Measurements from ENCODE around the gene SERPINE2. TPM values are rescaled to one million over a fixed set of nuclear protein-coding genes. Genes with fewer than 3 reads are reported as not detected.
"Not testable (repeated sequence)": the region's sequence is repeated elsewhere in the genome, so short reads cannot be mapped to it uniquely, and the experiment has no call there.

SERPINE2 gene
- total RNA-seq, 1 donor from 2014 or later = 19.2 TPM

GRCh38 chr2:224024270-224024669 lies 14.8 kb downstream of the SERPINE2 start:
- Mint-ChIP-seq H3K27me3 (ENCODE audit: low read depth) (no peaks in the 10 kb centered on the region), H3K4me1 (ENCODE audit: low read depth) (peaks cover 52% of the 10 kb centered on the region), H3K4me3 (ENCODE audit: low read depth) (no peak overlapping the region), H3K9me3 (peaks cover 33% of the 10 kb centered on the region), H3K36me3 (ENCODE audit: low read depth) (peaks cover 41% of the 10 kb centered on the region), H3K27ac (peak overlapping the region; percentile 35)
- intact Hi-C loops (cut with micrococcal nuclease) = no loop called here
- DNase-seq (ENCODE audit: low spot score) = no peak

- H3K9me3 Mint-ChIP-seq = peaks cover 33% of the 10 kb centered on the region
- H3K4me3 Mint-ChIP-seq (ENCODE audit: low read depth) = no peak overlapping the region
- DNase-seq (ENCODE audit: low spot score) = no peak
- H3K27me3 Mint-ChIP-seq (ENCODE audit: low read depth) = no peaks in the 10 kb centered on the region
- peaks cover 46% of the 10 kb centered on the region for H3K4me1 Mint-ChIP-seq (ENCODE audit: low read depth)
- intact Hi-C loops (cut with micrococcal nuclease) = no loop called here
- peaks cover 37% of the 10 kb centered on the region for H3K36me3 Mint-ChIP-seq (ENCODE audit: low read depth)
- H3K27ac Mint-ChIP-seq = peak overlapping the region; percentile 19
Measured at GRCh38 chr2:224023188-224023587, 15.9 kb downstream of the SERPINE2 start.

DNA sequence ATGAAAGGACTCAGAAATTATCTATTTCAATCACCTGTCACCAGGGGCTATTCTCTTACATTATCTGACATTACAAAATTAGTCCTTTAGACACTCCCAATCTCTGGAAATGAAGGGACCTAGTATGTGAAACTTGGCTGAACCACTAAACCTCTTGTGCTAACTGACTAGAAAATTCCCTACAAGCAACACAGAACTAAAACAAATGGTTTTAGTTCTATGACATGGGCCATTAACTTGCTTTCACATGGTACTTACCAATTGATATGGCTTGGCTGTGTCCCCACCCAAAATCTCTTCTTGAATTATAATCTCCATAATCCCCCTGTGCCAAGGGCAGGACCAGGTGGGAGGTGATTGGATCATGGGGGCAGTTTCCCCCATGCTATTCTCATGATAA lies 16.6 kb downstream of the SERPINE2 start:
- Mint-ChIP-seq H3K36me3 (ENCODE audit: low read depth) (peaks cover 30% of the 10 kb centered on the region), H3K9me3 (peaks cover 28% of the 10 kb centered on the region), H3K4me3 (ENCODE audit: low read depth) (no peak overlapping the region), H3K27ac (peak overlapping the region; percentile 38), H3K4me1 (ENCODE audit: low read depth) (peaks cover 39% of the 10 kb centered on the region), H3K27me3 (ENCODE audit: low read depth) (no peaks in the 10 kb centered on the region)
- no peak for DNase-seq (ENCODE audit: low spot score)
- intact Hi-C loops (cut with micrococcal nuclease) = no loop called here

GRCh38 chr2:224020523-224020922 lies 18.6 kb downstream of the SERPINE2 start:
- H3K27me3 Mint-ChIP-seq (ENCODE audit: low read depth) = no peaks in the 10 kb centered on the region
- no peak for DNase-seq (ENCODE audit: low spot score)
- H3K4me3 Mint-ChIP-seq (ENCODE audit: low read depth) = no peak overlapping the region
- H3K36me3 Mint-ChIP-seq (ENCODE audit: low read depth) = peaks cover 11% of the 10 kb centered on the region
- intact Hi-C loops (cut with micrococcal nuclease) = no loop called here
- H3K4me1 Mint-ChIP-seq (ENCODE audit: low read depth) = peaks cover 34% of the 10 kb centered on the region
- no peak overlapping the region for H3K27ac Mint-ChIP-seq
- H3K9me3 Mint-ChIP-seq = peaks cover 9% of the 10 kb centered on the region

GRCh38 chr2:224017957-224018356 lies 21.1 kb downstream of the SERPINE2 start:
- peaks cover 5% of the 10 kb centered on the region for H3K36me3 Mint-ChIP-seq (ENCODE audit: low read depth)

DNA sequence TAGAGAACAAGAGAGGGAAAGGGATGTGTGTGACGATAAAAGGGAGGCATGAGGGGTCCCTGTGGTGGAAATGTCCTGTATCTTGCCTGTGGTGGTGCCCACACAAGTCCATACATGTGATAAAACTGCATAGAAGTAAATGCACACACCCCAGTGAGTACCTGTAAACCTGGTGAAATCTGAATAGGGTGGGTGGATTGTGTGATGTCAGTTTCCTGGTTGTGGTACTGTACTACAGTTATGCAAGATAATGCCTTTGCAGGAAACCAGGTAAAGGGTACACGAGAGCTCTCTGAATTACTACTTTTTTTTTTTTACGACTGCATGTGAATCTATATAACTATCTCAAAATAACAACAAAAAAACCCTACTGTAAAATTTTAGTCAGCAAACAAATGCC lies 22.1 kb downstream of the SERPINE2 start:
- peaks cover 5% of the 10 kb centered on the region for H3K36me3 Mint-ChIP-seq (ENCODE audit: low read depth)
- H3K4me1 Mint-ChIP-seq (ENCODE audit: low read depth) = peaks cover 15% of the 10 kb centered on the region
- peaks cover 7% of the 10 kb centered on the region for H3K9me3 Mint-ChIP-seq
- H3K27ac Mint-ChIP-seq = no peak overlapping the region
- no peak overlapping the region for H3K4me3 Mint-ChIP-seq (ENCODE audit: low read depth)
- no peaks in the 10 kb centered on the region for H3K27me3 Mint-ChIP-seq (ENCODE audit: low read depth)
- no peak for DNase-seq (ENCODE audit: low spot score)
- intact Hi-C loops (cut with micrococcal nuclease) = no loop called here

More at GRCh38 chr2:224017957-224018356, 21.1 kb downstream of the SERPINE2 start:
- Mint-ChIP-seq H3K27me3 (ENCODE audit: low read depth) (no peaks in the 10 kb centered on the region), H3K4me3 (ENCODE audit: low read depth) (no peak overlapping the region), H3K27ac (no peak overlapping the region), H3K9me3 (peaks cover 5% of the 10 kb centered on the region), H3K4me1 (ENCODE audit: low read depth) (peaks cover 21% of the 10 kb centered on the region)
- intact Hi-C loops (cut with micrococcal nuclease) = no loop called here
- DNase-seq (ENCODE audit: low spot score) = no peak

DNA sequence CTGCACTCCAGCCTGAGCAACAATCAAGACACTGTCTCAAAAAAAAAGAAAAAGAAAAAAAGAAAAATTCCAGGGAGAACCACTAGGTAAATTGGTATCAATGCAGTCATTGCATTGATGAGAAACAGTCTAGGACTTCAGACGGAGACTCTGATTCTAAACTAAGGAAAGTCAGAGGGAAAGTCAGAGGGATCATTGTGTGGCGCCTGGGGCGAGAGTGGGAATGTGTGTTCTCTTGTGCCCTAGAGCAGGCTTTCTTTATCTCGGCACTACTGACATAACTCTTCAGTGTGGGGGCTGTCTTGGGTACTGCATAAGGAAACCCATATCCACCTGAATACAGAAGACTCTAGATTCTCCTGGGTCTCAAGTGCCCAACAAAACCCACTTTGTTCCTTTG lies 24.8 kb downstream of the SERPINE2 start:
- peaks cover 3% of the 10 kb centered on the region for H3K9me3 Mint-ChIP-seq
- no peak overlapping the region for H3K4me3 Mint-ChIP-seq (ENCODE audit: low read depth)
- H3K27ac Mint-ChIP-seq = no peak overlapping the region
- no peak for DNase-seq (ENCODE audit: low spot score)
- peaks cover 9% of the 10 kb centered on the region for H3K36me3 Mint-ChIP-seq (ENCODE audit: low read depth)
- intact Hi-C loops (cut with micrococcal nuclease) = no loop called here
- no peaks in the 10 kb centered on the region for H3K27me3 Mint-ChIP-seq (ENCODE audit: low read depth)
- H3K4me1 Mint-ChIP-seq (ENCODE audit: low read depth) = peaks cover 28% of the 10 kb centered on the region

- H3K9me3 Mint-ChIP-seq = peaks cover 3% of the 10 kb centered on the region
Measured at GRCh38 chr2:224011837-224012236, 27.2 kb downstream of the SERPINE2 start.

DNA sequence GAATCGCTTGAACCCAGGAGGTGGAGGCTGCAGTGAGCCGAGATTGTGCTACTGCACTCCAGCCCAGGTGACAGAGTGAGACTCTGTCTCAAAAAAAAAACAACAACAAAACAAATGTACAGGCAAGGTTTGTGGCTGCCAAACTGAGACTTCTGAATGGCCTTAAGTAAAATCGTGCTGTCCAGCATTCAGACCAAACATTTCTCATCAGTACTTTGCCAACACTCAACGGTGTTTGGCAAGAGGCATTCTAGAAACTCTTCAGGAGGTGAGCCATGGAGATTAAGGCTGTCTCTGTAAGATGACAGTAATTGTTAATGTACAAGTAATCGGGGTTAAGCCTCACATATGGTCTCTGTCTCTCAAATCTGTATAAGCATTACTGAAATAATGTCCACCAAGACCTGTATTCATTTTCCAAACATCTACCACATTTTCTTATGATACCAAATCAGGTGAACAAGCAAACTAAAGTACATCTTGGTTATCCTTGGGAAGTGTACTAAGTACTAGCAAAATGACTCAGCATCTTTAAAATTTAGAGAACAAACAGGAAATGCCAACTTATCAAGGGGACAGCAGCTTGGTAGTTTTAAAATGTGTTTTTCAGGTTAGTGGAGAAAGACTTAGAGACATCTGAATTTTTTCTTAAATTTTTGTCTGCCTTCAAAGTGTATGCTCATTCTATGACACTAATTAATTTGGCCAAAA lies 29.3 kb downstream of the SERPINE2 start:
- Mint-ChIP-seq H3K27me3 (ENCODE audit: low read depth) (no peaks in the 10 kb centered on the region), H3K27ac (no peak overlapping the region)

More at GRCh38 chr2:224011837-224012236, 27.2 kb downstream of the SERPINE2 start:
- no peaks in the 10 kb centered on the region for H3K27me3 Mint-ChIP-seq (ENCODE audit: low read depth)
- no peak for DNase-seq (ENCODE audit: low spot score)
- no peak overlapping the region for H3K27ac Mint-ChIP-seq
- intact Hi-C loops (cut with micrococcal nuclease) = no loop called here
- H3K4me3 Mint-ChIP-seq (ENCODE audit: low read depth) = no peak overlapping the region
- peaks cover 9% of the 10 kb centered on the region for H3K36me3 Mint-ChIP-seq (ENCODE audit: low read depth)
- H3K4me1 Mint-ChIP-seq (ENCODE audit: low read depth) = peaks cover 25% of the 10 kb centered on the region

DNA sequence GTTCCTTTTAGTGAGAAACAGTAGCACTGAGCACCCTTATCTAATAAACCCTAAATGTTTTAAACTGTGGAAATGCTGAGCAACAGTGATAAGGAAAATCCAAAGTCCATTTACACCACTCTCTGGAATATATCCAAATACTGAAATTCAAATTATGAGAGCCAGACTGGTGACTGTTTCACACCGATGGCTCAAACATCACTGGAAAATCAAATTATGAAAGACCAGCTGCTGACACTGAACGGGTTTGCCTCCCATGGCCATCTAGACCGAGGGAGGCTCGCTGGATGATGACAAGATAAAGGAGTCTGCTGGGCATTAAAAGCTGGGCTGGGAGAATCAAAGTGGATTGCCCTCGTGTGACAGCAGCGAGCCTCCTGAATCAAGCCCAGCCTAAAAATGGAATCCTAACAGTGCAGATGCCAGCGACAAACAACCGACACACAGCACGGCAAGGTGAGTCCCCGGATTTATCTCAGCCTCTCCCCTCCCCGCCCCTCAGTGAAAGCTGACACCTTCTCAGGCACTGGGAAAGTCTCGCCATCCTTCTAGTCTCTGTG lies 30.3 kb downstream of the SERPINE2 start:
- Mint-ChIP-seq H3K27me3 (ENCODE audit: low read depth) (no peaks in the 10 kb centered on the region), H3K36me3 (ENCODE audit: low read depth) (peaks cover 9% of the 10 kb centered on the region), H3K27ac (no peak overlapping the region)

More for the DNA sequence above, 29.3 kb downstream of the SERPINE2 start:
- Mint-ChIP-seq H3K4me1 (ENCODE audit: low read depth) (peaks cover 13% of the 10 kb centered on the region), H3K36me3 (ENCODE audit: low read depth) (peaks cover 9% of the 10 kb centered on the region), H3K9me3 (peaks cover 3% of the 10 kb centered on the region), H3K4me3 (ENCODE audit: low read depth) (no peak overlapping the region)
- no peak for DNase-seq (ENCODE audit: low spot score)
- intact Hi-C loops (cut with micrococcal nuclease) = no loop called here

GRCh38 chr2:224004105-224004695 lies 34.9 kb downstream of the SERPINE2 start:
- DNase-seq (ENCODE audit: low spot score) = no peak
- Mint-ChIP-seq H3K27ac (no peak overlapping the region), H3K4me1 (ENCODE audit: low read depth) (no peaks in the 10 kb centered on the region), H3K27me3 (ENCODE audit: low read depth) (no peaks in the 10 kb centered on the region), H3K36me3 (ENCODE audit: low read depth) (peaks cover 17% of the 10 kb centered on the region), H3K4me3 (ENCODE audit: low read depth) (no peak overlapping the region), H3K9me3 (no peaks in the 10 kb centered on the region)
- intact Hi-C loops (cut with micrococcal nuclease) = no loop called here

More for the DNA sequence above, 30.3 kb downstream of the SERPINE2 start:
- DNase-seq (ENCODE audit: low spot score) = no peak
- Mint-ChIP-seq H3K9me3 (peaks cover 3% of the 10 kb centered on the region), H3K4me1 (ENCODE audit: low read depth) (peaks cover 13% of the 10 kb centered on the region), H3K4me3 (ENCODE audit: low read depth) (no peak overlapping the region)
- intact Hi-C loops (cut with micrococcal nuclease) = no loop called here

DNA sequence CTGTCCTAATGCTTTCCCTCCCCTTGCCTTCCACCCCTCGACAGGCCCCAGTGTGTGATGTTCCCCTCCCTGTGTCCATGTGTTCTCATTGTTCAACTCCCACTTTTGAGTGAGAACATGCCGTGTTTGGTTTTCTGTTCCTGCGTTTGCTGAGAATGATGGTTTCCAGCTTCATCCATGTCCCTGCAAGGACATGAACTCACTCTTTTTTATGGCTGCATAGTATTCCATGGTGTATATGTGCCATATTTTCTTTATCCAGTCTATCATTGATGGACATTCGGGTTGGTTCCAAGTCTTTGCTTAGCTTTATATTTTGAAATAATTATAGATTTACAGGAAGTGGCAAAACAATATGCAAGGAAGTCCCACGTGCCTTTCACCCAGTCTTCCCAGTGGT lies 38.4 kb downstream of the SERPINE2 start:
- intact Hi-C loops (cut with micrococcal nuclease); H3K9me3 Mint-ChIP-seq; DNase-seq (ENCODE audit: low spot score); H3K4me3 Mint-ChIP-seq (ENCODE audit: low read depth); H3K27ac Mint-ChIP-seq; H3K27me3 Mint-ChIP-seq (ENCODE audit: low read depth); H3K4me1 Mint-ChIP-seq (ENCODE audit: low read depth): not testable (repeated sequence)
- peaks cover 17% of the 10 kb centered on the region for H3K36me3 Mint-ChIP-seq (ENCODE audit: low read depth)

- Mint-ChIP-seq H3K4me3 (ENCODE audit: low read depth) (no peak overlapping the region), H3K27ac (no peak overlapping the region), H3K4me1 (ENCODE audit: low read depth) (peaks cover 6% of the 10 kb centered on the region), H3K27me3 (ENCODE audit: low read depth) (no peaks in the 10 kb centered on the region), H3K9me3 (no peaks in the 10 kb centered on the region), H3K36me3 (ENCODE audit: low read depth) (peaks cover 20% of the 10 kb centered on the region)
- intact Hi-C loops (cut with micrococcal nuclease) = no loop called here
- no peak for DNase-seq (ENCODE audit: low spot score)
Measured at GRCh38 chr2:223999862-224000261, 39.2 kb downstream of the SERPINE2 start.

Data from activated T-helper 2 cell treated with anti-CD3 and anti-CD28 coated beads, Interferon-gamma antibody, Interleukin-2, Interleukin-4, amounts not matched to agents 10 μg/mL and 5 μg/mL and 100 μg/mL, durations not matched to agents 14 hours and 24 hours and 36 hours (primary cell).